ENCODE measurements around the gene DHTKD1.

The DHTKD1 gene

GRCh38 chr10:12068449-12069269 is at the start of gene DHTKD1 (continued):
- peak; percentile 70 for TF ChIP-seq ZBTB11 (tag by site-specific recombination; conservative IDR thresholded peaks at IDR 0.05; ENCODE audit: low read depth)
- TF ChIP-seq KLF1 (tag by site-specific recombination; IDR thresholded peaks at IDR 0.05), result peak; percentile 91
- TF ChIP-seq SETDB1 (IDR thresholded peaks at IDR 0.05; ENCODE audit: insufficient read length, low read length), result no peak
- peak; percentile 96 for TF ChIP-seq KLF8 (tag by site-specific recombination; IDR thresholded peaks at IDR 0.05)
- TF ChIP-seq ZNF664 (tag by site-specific recombination; IDR thresholded peaks at IDR 0.05), result no peak
- no peak for TF ChIP-seq AEBP2 (tag by site-specific recombination; IDR thresholded peaks at IDR 0.05; ENCODE audit: borderline replicate concordance)
- peak; percentile 42; the same call in 1 of the 2 replicates for TF ChIP-seq ZBTB20 (tag by site-specific recombination; IDR thresholded peaks at IDR 0.05)
- peak; percentile 14; the same call in 1 of the 2 replicates for TF ChIP-seq KLF16 (tag by site-specific recombination; IDR thresholded peaks at IDR 0.05)
- TF ChIP-seq ZNF768 (tag by site-specific recombination; IDR thresholded peaks at IDR 0.05), result no peak
- peak; percentile 97 for TF ChIP-seq SP3 (tag by site-specific recombination; IDR thresholded peaks at IDR 0.05)
- TF ChIP-seq EGR2 (tag by site-specific recombination; IDR thresholded peaks at IDR 0.05; ENCODE audit: low read depth), result peak; percentile 64
- TF ChIP-seq MZF1 (tag by site-specific recombination; IDR thresholded peaks at IDR 0.05; ENCODE audit: borderline replicate concordance), result peak; percentile 58; the same call in 1 of the 2 replicates
- TF ChIP-seq ZNF18 (tag by site-specific recombination; IDR thresholded peaks at IDR 0.05), result 0 out of 2 replicates have a peak, but pooled peaks have one; percentile 19
- TF ChIP-seq ZNF629 (tag by site-specific recombination; IDR thresholded peaks at IDR 0.05), result peak; percentile 74; the same call in 1 of the 2 replicates
- TF ChIP-seq ZNF600 (tag by site-specific recombination; IDR thresholded peaks at IDR 0.05), result 0 out of 2 replicates have a peak, but pooled peaks have one; percentile 31
- TF ChIP-seq ZNF391 (tag by site-specific recombination; IDR thresholded peaks at IDR 0.05; ENCODE audit: borderline replicate concordance, low read depth), result no peak
- TF ChIP-seq ZNF747 (tag by site-specific recombination; IDR thresholded peaks at IDR 0.05), result no peak
- TF ChIP-seq ZNF548 (tag by site-specific recombination; IDR thresholded peaks at IDR 0.05), result peak; percentile 14; the same call in 1 of the 2 replicates
- no peak for TF ChIP-seq ZNF140 (tag by site-specific recombination; IDR thresholded peaks at IDR 0.05)
- TF ChIP-seq YY2 (tag by site-specific recombination; IDR thresholded peaks at IDR 0.05), result 0 out of 2 replicates have a peak, but pooled peaks have one; percentile 43
- TF ChIP-seq ZBTB26 (tag by site-specific recombination; optimal IDR thresholded peaks at IDR 0.05), result peak; percentile 28
- TF ChIP-seq OSR2 (tag by site-specific recombination; IDR thresholded peaks at IDR 0.05), result peak; percentile 58
- TF ChIP-seq ZNF394 (tag by site-specific recombination; IDR thresholded peaks at IDR 0.05; ENCODE audit: borderline replicate concordance), result no peak
- 0 out of 2 replicates have a peak, but pooled peaks have one; percentile 2 for TF ChIP-seq ZNF785 (tag by site-specific recombination; IDR thresholded peaks at IDR 0.05)
- peak; percentile 60 for TF ChIP-seq ZFHX2 (tag by site-specific recombination; conservative IDR thresholded peaks at IDR 0.05)
- no peak for TF ChIP-seq MYNN (tag by site-specific recombination; IDR thresholded peaks at IDR 0.05; ENCODE audit: borderline replicate concordance)
- 0 out of 2 replicates have a peak, but pooled peaks have one; percentile 53 for TF ChIP-seq ZNF580 (tag by site-specific recombination; IDR thresholded peaks at IDR 0.05)
- peak; percentile 27; the same call in 1 of the 2 replicates for TF ChIP-seq ZNF843 (tag by site-specific recombination; IDR thresholded peaks at IDR 0.05)
- TF ChIP-seq IKZF3 (tag by site-specific recombination; IDR thresholded peaks at IDR 0.05), result peak; percentile 77
- TF ChIP-seq WT1 (tag by site-specific recombination; IDR thresholded peaks at IDR 0.05), result peak; percentile 16; the same call in 1 of the 2 replicates
